Activated CD4-positive, alpha-beta memory T cell treated with anti-CD3 and anti-CD28 coated beads, Interleukin-2, amount 10 ng/mL, durations not matched to agents 7 days and 5 days (primary cell): Measurements from ENCODE around the gene NOTO. TPM values are rescaled to one million over a fixed set of nuclear protein-coding genes. Genes with fewer than 3 reads are reported as not detected.

Experiments used
- CTCF ChIA-PET: fragments of 350-600 bp; sonication (Branson Sonifier 250); formaldehyde crosslinking; loops from one replicate; lab custom pipeline; 2021; ENCODE audit warnings: antibody characterized with exemption, inconsistent platforms; lab: Charles Lee
- POLR2A ChIA-PET: fragments of 350-600 bp; sonication (Branson Sonifier 250); formaldehyde crosslinking; loops from one replicate; lab custom pipeline; 2021; ENCODE audit warnings: antibody characterized with exemption; lab: Charles Lee
- DNase-seq: peaks from one replicate; pipeline ENCODE4 v3.0.0-alpha.2; 2020
- H3K27ac Mint-ChIP-seq: one replicate; pipeline ENCODE4 v1.8.0; 2021; ENCODE audit warnings: mild to moderate bottlenecking, mixed read lengths
- H3K27me3 Mint-ChIP-seq: one replicate; pipeline ENCODE4 v1.8.0; 2021; ENCODE audit warnings: mixed read lengths
- H3K36me3 Mint-ChIP-seq: one replicate; pipeline ENCODE4 v1.8.0; 2021; ENCODE audit warnings: low read depth, mixed read lengths
- H3K4me1 Mint-ChIP-seq: one replicate; pipeline ENCODE4 v1.8.0; 2021; ENCODE audit warnings: mixed read lengths
- H3K4me3 Mint-ChIP-seq: one replicate; pipeline ENCODE4 v1.8.0; 2021; ENCODE audit warnings: mild to moderate bottlenecking, mixed read lengths
- H3K9me3 Mint-ChIP-seq: one replicate; pipeline ENCODE4 v1.8.0; 2021; ENCODE audit warnings: mixed read lengths
- total RNA-seq, 2 experiments: library from RNA; stranded (reverse); gene quantifications; one replicate each; pipeline ENCODE4 v1.2.3, GENCODE V29; 2021

Gene NOTO
- total RNA-seq, 2 experiments from 2014 or later: not detected

DNA sequence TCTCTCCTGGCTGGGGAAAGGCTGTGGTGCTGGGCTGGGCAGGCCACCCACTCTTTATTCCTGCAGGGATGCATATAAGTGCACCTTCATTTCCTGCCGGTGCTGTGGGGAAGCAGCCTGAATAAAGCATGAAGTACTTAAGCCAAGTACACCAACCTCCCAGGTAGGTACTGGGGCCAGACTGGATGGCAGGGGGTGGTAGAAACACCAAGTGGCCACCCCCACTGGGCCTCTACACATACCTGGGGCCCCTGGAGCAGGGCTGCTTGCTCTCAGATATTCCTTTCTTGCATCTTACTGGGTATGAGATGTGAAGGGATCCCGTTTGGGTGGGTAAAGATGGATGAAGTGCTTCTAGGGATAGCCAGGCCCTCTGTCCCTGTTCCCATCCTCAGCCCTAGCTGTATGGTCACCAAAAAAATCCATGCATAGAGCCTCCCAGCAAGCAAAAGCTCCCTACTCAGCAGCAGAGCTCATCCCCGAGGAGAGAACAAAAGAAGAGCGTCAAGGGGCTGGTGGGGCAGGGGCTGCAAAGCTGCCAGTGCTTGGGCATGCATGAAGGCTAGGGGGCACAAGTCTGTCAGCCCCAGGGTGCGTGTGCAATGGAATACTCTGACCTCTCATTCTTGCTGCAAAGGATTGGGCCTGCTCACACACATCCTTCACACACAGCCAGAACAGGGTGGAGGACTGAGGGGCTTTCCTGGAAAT, 53.7 kb downstream of the NOTO start:
- ChIA-PET POLR2A (interaction anchor here (5.7 kb wide), 1 partner anchor 23 kb away, joined by 22 read pairs; the partner anchor contains the start of genes CCT7 and PRADC1), CTCF (no interaction called here)
- H3K27ac Mint-ChIP-seq: no peak overlapping the region

DNA sequence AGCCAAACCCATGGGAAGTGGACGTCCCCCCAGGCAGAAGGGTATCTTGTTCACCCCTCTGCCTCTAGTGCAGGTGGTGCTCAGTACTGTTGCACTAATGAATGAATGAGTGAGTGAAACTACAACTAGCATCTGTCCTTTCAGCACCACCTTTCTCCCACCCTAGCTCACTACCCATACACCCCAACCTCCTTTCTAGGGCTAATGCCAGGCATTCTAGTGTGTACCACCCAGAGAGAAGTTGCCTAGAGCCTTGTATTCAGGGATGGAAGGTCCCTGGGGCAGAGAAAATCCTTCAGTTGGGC, 54.2 kb downstream of the NOTO start:
- ChIA-PET POLR2A (interaction anchor here (0.6 to 5.7 kb wide), 3 partner anchors 14 to 23 kb away, joined by 3 to 22 read pairs (median 5); partner anchors contain the start of genes CCT7 and PRADC1), CTCF (no interaction called here)
- Mint-ChIP-seq H3K4me1 (no peaks in the 10 kb centered on the region), H3K27me3 (no peaks in the 10 kb centered on the region), H3K4me3 (no peak overlapping the region), H3K9me3 (no peaks in the 10 kb centered on the region), H3K36me3 (peaks cover 24% of the 10 kb centered on the region), H3K27ac (no peak overlapping the region)
- DNase-seq: no peak

More for the DNA sequence above, 53.7 kb downstream of the NOTO start:
- DNase-seq: no peak
- no peaks in the 10 kb centered on the region for H3K4me1 Mint-ChIP-seq
- no peak overlapping the region for H3K4me3 Mint-ChIP-seq
- no peaks in the 10 kb centered on the region for H3K27me3 Mint-ChIP-seq
- peaks cover 25% of the 10 kb centered on the region for H3K36me3 Mint-ChIP-seq
- H3K9me3 Mint-ChIP-seq: no peaks in the 10 kb centered on the region

DNA sequence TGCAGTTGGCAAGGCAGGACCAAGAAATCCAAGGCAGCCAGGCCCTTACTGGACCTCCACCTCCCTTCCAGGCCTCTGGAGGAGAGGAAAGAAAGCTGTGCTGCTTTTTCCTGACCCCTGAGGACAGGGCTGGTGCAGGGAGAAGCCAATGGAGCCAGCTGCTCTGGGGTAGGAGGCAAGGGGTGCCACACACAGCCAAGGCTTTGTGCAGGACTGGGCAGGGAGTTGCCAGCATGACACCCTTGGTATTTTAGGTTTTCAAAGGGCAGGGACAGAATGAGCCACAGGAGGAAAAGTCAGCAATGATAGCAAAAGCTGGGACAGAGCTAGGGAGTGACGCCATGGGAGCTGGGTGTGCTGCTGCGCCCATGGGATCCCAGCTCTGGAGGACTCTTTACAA, 54.6 kb downstream of the NOTO start:
- no peak for DNase-seq
- Mint-ChIP-seq H3K9me3 (no peaks in the 10 kb centered on the region), H3K36me3 (peaks cover 22% of the 10 kb centered on the region), H3K27me3 (no peaks in the 10 kb centered on the region), H3K27ac (no peak overlapping the region), H3K4me1 (no peaks in the 10 kb centered on the region), H3K4me3 (no peak overlapping the region)
- ChIA-PET POLR2A (interaction anchor here (0.6 to 5.7 kb wide), 4 partner anchors 9 to 24 kb away, joined by 3 to 22 read pairs (median 4); partner anchors contain the start of genes CCT7 and PRADC1), CTCF (no interaction called here)

- CTCF ChIA-PET: no interaction called here
- H3K4me1 Mint-ChIP-seq: no peaks in the 10 kb centered on the region
- H3K27ac Mint-ChIP-seq: no peak overlapping the region
- no peaks in the 10 kb centered on the region for H3K27me3 Mint-ChIP-seq
- H3K9me3 Mint-ChIP-seq: no peaks in the 10 kb centered on the region
- POLR2A ChIA-PET: interaction anchor here (0.6 to 5.7 kb wide), 4 partner anchors 8 to 24 kb away, joined by 3 to 22 read pairs (median 4); partner anchors contain the start of genes CCT7 and PRADC1
- no peak for DNase-seq
- peaks cover 16% of the 10 kb centered on the region for H3K36me3 Mint-ChIP-seq
- H3K4me3 Mint-ChIP-seq: no peak overlapping the region
Measured at GRCh38 chr2:73257425-73258125, 55.2 kb downstream of the NOTO start.

DNA sequence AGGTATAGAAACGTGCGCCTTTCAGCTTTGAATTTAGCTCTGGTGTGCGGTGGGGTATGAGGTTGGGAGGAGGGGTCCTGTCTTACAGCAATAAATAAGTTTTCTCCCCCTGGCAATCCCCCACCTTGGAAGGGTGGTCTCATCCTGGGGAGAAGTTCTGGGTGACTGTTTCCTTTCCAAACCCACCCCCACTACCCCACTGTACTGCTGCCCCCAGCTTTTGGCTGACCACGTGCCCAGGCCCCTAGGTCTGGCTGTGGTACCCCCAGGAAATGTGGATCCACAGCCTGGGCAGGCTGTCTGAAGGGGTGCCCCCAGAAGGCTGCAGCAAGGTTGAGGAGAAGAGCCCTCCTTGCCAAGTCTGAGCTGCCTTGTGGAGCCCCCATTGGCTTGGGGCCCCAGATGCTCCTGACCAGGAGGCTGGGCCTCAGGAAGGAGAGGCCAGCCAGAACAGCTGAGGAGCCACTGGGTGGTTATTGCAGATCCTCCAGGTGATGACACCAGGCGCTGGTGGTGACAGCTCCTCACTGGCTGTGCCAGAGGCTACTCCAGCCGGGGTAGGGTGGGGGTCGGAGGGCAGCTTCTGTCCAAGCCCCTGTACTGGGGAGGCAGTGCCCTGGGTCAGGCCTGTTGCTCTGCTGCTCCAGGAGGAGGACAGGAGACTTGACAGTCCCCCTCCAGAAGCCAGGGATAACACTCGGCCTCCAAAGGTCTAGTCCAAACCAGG, 56.0 kb downstream of the NOTO start:
- no peaks in the 10 kb centered on the region for H3K4me1 Mint-ChIP-seq
- peaks cover 12% of the 10 kb centered on the region for H3K36me3 Mint-ChIP-seq
- H3K27ac Mint-ChIP-seq: no peak overlapping the region
- CTCF ChIA-PET: no interaction called here
- POLR2A ChIA-PET: interaction anchor here (0.8 to 5.7 kb wide), 4 partner anchors 8 to 25 kb away, joined by 3 to 22 read pairs (median 4); partner anchors contain the start of genes CCT7 and PRADC1
- H3K4me3 Mint-ChIP-seq: no peak overlapping the region
- no peaks in the 10 kb centered on the region for H3K27me3 Mint-ChIP-seq
- no peaks in the 10 kb centered on the region for H3K9me3 Mint-ChIP-seq
- DNase-seq: no peak

DNA sequence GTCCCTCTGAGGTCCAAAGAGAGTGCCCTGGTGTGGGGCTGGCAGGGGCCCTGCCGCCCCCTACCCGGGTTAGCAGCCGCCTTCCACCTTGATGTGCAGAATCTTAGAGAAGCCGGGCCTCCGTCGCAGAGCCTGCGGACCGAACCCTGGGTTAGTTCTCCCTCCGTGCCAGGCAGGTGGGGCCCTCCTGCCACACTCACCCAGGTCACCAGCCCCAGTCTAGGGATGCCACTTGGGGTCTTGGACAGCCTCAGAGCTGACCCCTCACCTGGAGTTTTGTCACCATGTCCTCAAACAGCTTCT, 56.5 kb downstream of the NOTO start:
- Mint-ChIP-seq H3K27ac (no peak overlapping the region), H3K4me1 (no peaks in the 10 kb centered on the region), H3K9me3 (no peaks in the 10 kb centered on the region), H3K4me3 (no peak overlapping the region), H3K27me3 (no peaks in the 10 kb centered on the region), H3K36me3 (peaks cover 9% of the 10 kb centered on the region)
- no peak for DNase-seq
- ChIA-PET POLR2A (interaction anchor here (0.8 kb wide), 1 partner anchor 25 kb away, joined by 3 read pairs; the partner anchor contains the start of genes CCT7 and PRADC1), CTCF (no interaction called here)

DNA sequence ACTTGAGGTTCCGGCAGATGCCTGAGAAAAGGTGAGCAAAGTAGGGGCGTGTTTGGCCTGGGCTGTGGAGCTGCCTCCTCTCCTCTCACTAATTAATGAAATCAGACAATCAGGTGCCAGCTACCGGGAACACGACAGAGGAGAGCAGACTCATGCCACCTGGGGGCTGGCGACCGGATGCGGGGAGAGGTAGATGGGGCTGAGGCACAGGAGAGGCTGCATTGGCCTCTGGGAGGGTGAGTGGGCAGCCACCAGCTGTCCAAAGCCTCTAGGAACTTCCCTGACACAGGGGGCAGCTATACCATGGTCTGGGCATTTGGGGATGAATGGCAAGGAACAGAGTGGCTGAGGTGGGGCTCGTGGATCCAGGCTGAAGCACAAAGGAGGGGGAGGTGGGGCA, 56.9 kb downstream of the NOTO start:
- H3K4me3 Mint-ChIP-seq: no peak overlapping the region
- H3K27ac Mint-ChIP-seq: no peak overlapping the region
- CTCF ChIA-PET: no interaction called here
- POLR2A ChIA-PET: interaction anchor here (0.8 kb wide), 1 partner anchor 26 kb away, joined by 3 read pairs; the partner anchor contains the start of genes CCT7 and PRADC1
- DNase-seq: no peak
- no peaks in the 10 kb centered on the region for H3K4me1 Mint-ChIP-seq
- peaks cover 5% of the 10 kb centered on the region for H3K36me3 Mint-ChIP-seq
- H3K27me3 Mint-ChIP-seq: no peaks in the 10 kb centered on the region
- H3K9me3 Mint-ChIP-seq: no peaks in the 10 kb centered on the region

DNA sequence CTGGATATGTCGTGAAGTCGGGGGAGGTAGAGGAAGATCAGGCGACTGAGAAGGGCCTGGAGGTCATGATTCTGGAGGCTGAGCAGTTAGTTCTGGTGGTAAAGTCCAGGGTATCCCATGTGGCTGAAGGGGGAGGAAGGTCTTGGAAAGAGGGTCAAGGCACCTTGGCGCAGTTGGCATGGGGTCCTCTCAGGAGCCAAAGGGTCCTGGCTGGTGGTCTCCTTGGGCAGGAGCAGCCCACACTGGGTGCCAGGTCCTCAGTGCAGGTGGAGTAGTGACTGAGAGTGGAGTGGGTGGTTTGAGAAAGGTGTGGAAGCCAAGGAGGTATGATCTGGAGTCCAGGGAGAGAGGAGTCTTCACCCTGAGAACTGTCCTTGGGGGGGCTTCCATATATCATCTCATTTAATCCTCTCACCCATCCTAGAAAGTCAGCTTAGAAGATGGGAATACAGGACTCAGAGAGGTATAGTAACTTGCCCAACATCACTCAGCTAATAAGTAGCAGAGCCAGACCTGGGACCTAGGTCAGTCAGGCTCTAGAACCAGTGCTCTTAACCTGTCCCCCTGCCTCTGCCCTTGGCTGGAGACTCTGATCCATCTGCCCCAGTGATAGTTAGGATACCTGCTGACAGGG, 57.4 kb downstream of the NOTO start:
- Mint-ChIP-seq H3K9me3 (no peaks in the 10 kb centered on the region), H3K27ac (no peak overlapping the region), H3K27me3 (no peaks in the 10 kb centered on the region), H3K36me3 (peaks cover 3% of the 10 kb centered on the region), H3K4me3 (no peak overlapping the region), H3K4me1 (no peaks in the 10 kb centered on the region)
- no peak for DNase-seq
- ChIA-PET CTCF (interaction anchor here (1.0 kb wide), 1 partner anchor 83 kb away, joined by 4 read pairs; no protein-coding TSS in a partner anchor), POLR2A (no interaction called here)

DNA sequence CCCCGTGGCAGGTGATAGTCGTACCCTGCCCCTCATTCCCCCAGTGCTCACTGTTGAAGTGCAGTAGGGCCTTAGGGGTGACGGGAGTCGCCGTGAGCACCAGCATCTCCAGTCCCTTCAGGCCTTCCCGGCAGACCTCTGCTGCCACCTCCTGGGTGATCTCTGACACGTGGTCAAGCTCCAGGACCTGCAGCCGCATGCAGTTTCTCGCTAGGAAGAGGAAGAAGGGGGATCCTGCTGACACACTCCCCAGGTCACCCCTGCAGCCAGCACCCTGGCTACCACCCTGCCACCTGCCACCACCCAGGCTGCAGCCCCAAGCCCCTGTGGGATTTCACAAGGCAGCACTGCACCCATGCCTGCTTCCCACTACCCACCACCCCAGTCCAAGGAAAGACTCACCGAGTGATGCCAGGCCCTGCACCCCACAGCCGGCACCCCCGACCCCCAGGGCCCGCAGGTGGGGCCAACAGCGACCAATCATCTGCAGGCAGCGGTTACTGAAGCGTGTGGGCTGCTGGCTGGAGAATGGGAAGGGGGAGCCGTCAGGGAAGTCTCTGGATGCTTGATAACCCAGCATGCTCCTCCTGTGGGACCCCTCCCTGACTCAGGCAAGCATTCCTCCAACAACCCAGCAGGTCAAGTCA, 58.1 kb downstream of the NOTO start:
- ChIA-PET CTCF (interaction anchor here (1.0 kb wide), 1 partner anchor 83 kb away, joined by 4 read pairs; no protein-coding TSS in a partner anchor), POLR2A (no interaction called here)
- Mint-ChIP-seq H3K4me1 (no peaks in the 10 kb centered on the region), H3K36me3 (peaks cover 3% of the 10 kb centered on the region), H3K4me3 (no peak overlapping the region), H3K9me3 (no peaks in the 10 kb centered on the region), H3K27me3 (no peaks in the 10 kb centered on the region), H3K27ac (no peak overlapping the region)
- DNase-seq: no peak

Other genes with a start within 250 kb of the NOTO start
- gene SFXN5, start 130.9 kb upstream of the NOTO start, total RNA-seq: 1 to 10 TPM; 4.3 to 6.1 TPM
- 10 to 100 TPM; 22.6 to 24.0 TPM for gene RAB11FIP5, start 89.6 kb upstream of the NOTO start, total RNA-seq
- 10 to 100 TPM in 1 of 2 experiments, 1 to 10 TPM in 1; 8.9 to 14.3 TPM for gene SMYD5, start 11.7 kb downstream of the NOTO start, total RNA-seq
- gene PRADC1, start 30.7 kb downstream of the NOTO start, total RNA-seq: 10 to 100 TPM; 10.1 to 10.7 TPM
- 100 to 1,000 TPM; 259 to 262 TPM for gene CCT7, start 31.7 kb downstream of the NOTO start, total RNA-seq
- 10 to 100 TPM; 12.0 to 13.3 TPM for gene FBXO41, start 81.9 kb downstream of the NOTO start, total RNA-seq
- not detected for gene EGR4, start 91.0 kb downstream of the NOTO start, total RNA-seq
- 10 to 100 TPM; 16.1 to 20.4 TPM for gene ALMS1, start 183.3 kb downstream of the NOTO start, total RNA-seq